GM12874 (cell line): ENCODE measurements around the gene FGFR2.

ENCODE experiments used
- CTCF ChIP-seq: IDR thresholded peaks from 2 replicates; pipeline ENCODE4 v1.5.1; 2011; ENCODE audit warnings: low read depth, mild to moderate bottlenecking, control low read depth, low read length, moderate library complexity; ENCODE audit not compliant: insufficient read depth

FGFR2 gene

GRCh38 chr10:121437596-121437995 lies 160.6 kb downstream of the FGFR2 start:
- TF ChIP-seq CTCF, result no peak

- TF ChIP-seq CTCF, result no peak
Measured at GRCh38 chr10:121436630-121437341, 161.5 kb downstream of the FGFR2 start.

GRCh38 chr10:121436281-121436629 lies 162.0 kb downstream of the FGFR2 start:
- TF ChIP-seq CTCF, result no peak

- TF ChIP-seq CTCF, result no peak
Measured at GRCh38 chr10:121435099-121435875, 163.0 kb downstream of the FGFR2 start.

- TF ChIP-seq CTCF, result no peak
Measured at GRCh38 chr10:121433965-121434364, 164.3 kb downstream of the FGFR2 start.

GRCh38 chr10:121428867-121429266 lies 169.4 kb downstream of the FGFR2 start:
- no peak for TF ChIP-seq CTCF
